NOMO-1 (cell line): Measurements from ENCODE around the gene OR2V1.
"Not testable (repeated sequence)": the region's sequence is repeated elsewhere in the genome, so short reads cannot be mapped to it uniquely, and the experiment has no call there.

ENCODE experiments used
- DNase-seq, 2 experiments: peaks; one replicate each; lab custom pipeline; 2025; ENCODE audit not compliant: unreplicated experiment in 2 of 2; lab: John Stamatoyannopoulos, UW

OR2V1 gene

GRCh38 chr5:181160152-181160754 is 29.3 kb upstream of the OR2V1 start:
- no peak for DNase-seq

GRCh38 chr5:181159286-181160151 is 28.6 kb upstream of the OR2V1 start:
- DNase-seq: peak; percentile 55 to 60

GRCh38 chr5:181158869-181159268 is 27.9 kb upstream of the OR2V1 start:
- DNase-seq: no peak

- no peak for DNase-seq
These were observed 25.8 kb upstream of the OR2V1 start for GRCh38 chr5:181156758-181157157.

GRCh38 chr5:181153814-181154213 is 22.8 kb upstream of the OR2V1 start:
- DNase-seq: no peak

- no peak for DNase-seq
These were observed 21.4 kb upstream of the OR2V1 start for GRCh38 chr5:181152406-181152805.

GRCh38 chr5:181151146-181151545 is 20.2 kb upstream of the OR2V1 start:
- no peak for DNase-seq

- no peak for DNase-seq
These were observed 19.1 kb upstream of the OR2V1 start for GRCh38 chr5:181149806-181150733.

- DNase-seq: no peak
These were observed 18.4 kb upstream of the OR2V1 start for GRCh38 chr5:181149355-181149754.

GRCh38 chr5:181146927-181147636 is 16.1 kb upstream of the OR2V1 start, which contains the start of gene OR2V2:
Gene OR2V2, plus strand, starts transcription at chr5:181147586. Its CDS starts 7,357 bp downstream, at chr5:181154943.
- not testable (repeated sequence) for DNase-seq

- no peak for DNase-seq
These were observed 14.2 kb upstream of the OR2V1 start for GRCh38 chr5:181145133-181145532.

GRCh38 chr5:181142054-181142453 is 11.1 kb upstream of the OR2V1 start:
- no peak for DNase-seq

- no peak for DNase-seq
These were observed 9.8 kb upstream of the OR2V1 start for GRCh38 chr5:181140766-181141165.

- DNase-seq: no peak
These were observed 7.3 kb upstream of the OR2V1 start for GRCh38 chr5:181138258-181138657.

- no peak for DNase-seq
These were observed 5.5 kb upstream of the OR2V1 start for GRCh38 chr5:181136361-181136955.

- no peak for DNase-seq
These were observed 3.3 kb upstream of the OR2V1 start for GRCh38 chr5:181134259-181134658.

GRCh38 chr5:181133610-181134231 is 2.8 kb upstream of the OR2V1 start:
- no peak for DNase-seq

- DNase-seq: no peak
These were observed 2.1 kb upstream of the OR2V1 start for GRCh38 chr5:181133083-181133482.

- DNase-seq: no peak
These were observed 545 bp upstream of the OR2V1 start for GRCh38 chr5:181131514-181131913.

GRCh38 chr5:181130081-181130480 is 888 bp downstream of the OR2V1 start:
- DNase-seq: not testable (repeated sequence)
